Karpas-422 (cell line): ENCODE results near the gene SGSM2. TPM values are rescaled to one million over a fixed set of nuclear protein-coding genes. Genes with fewer than 3 reads are reported as not detected.
"Not testable (repeated sequence)": the region's sequence is repeated elsewhere in the genome, so short reads cannot be mapped to it uniquely, and the experiment has no call there.

Source experiments
- DNase-seq: peaks from one replicate; pipeline ENCODE4 v3.0.0-alpha.2; 2015
- H2AFZ ChIP-seq: fragments of 200-600 bp; sonication (generic); 2 replicates; pipeline ENCODE4 v1.6.1; 2014; ENCODE audit warnings: antibody characterized with exemption, low read length, mixed read lengths
- H3K27ac ChIP-seq: fragments of 200-600 bp; sonication (generic); 2 replicates; pipeline ENCODE4 v1.5.1; 2014; ENCODE audit warnings: mild to moderate bottlenecking, low read length, moderate library complexity
- H3K27me3 ChIP-seq: fragments of 200-600 bp; sonication (generic); 2 replicates; pipeline ENCODE4 v1.6.1; 2014; ENCODE audit warnings: low read length, mixed read lengths
- H3K36me3 ChIP-seq: fragments of 200-600 bp; sonication (generic); 2 replicates; pipeline ENCODE4 v1.6.1; 2014; ENCODE audit warnings: low read length, mixed read lengths; ENCODE audit not compliant: insufficient read depth
- H3K4me1 ChIP-seq: fragments of 200-600 bp; sonication (generic); 2 replicates; pipeline ENCODE4 v1.6.1; 2014; ENCODE audit warnings: mild to moderate bottlenecking, low read length, mixed read lengths
- H3K4me2 ChIP-seq: fragments of 200-600 bp; sonication (generic); 2 replicates; pipeline ENCODE4 v1.6.1; 2014; ENCODE audit warnings: low read length, low read depth, mild to moderate bottlenecking; ENCODE audit not compliant: poor library complexity, severe bottlenecking
- H3K4me3 ChIP-seq: fragments of 200-600 bp; sonication (generic); 2 replicates; pipeline ENCODE4 v1.5.1; 2014; ENCODE audit warnings: mild to moderate bottlenecking, antibody characterized with exemption, low read length, mixed read lengths
- H3K79me2 ChIP-seq: fragments of 200-600 bp; sonication (generic); 2 replicates; pipeline ENCODE4 v1.6.1; 2014; ENCODE audit warnings: mild to moderate bottlenecking, low read length, mixed read lengths
- H3K9ac ChIP-seq: fragments of 200-600 bp; sonication (generic); 2 replicates; pipeline ENCODE4 v1.6.0; 2014; ENCODE audit warnings: low read length
- H3K9me2 ChIP-seq: fragments of 200-600 bp; sonication (generic), shearing (Covaris generic); replicated peaks from 2 replicates; pipeline ENCODE4 v1.6.0; 2014; ENCODE audit warnings: mild to moderate bottlenecking, low read length, moderate library complexity; ENCODE audit not compliant: insufficient read depth
- H3K9me3 ChIP-seq: fragments of 300-700, 200-600 bp; sonication (generic); 2 replicates; pipeline ENCODE4 v1.6.1; 2014; ENCODE audit warnings: low read length, mixed read lengths
- H4K20me1 ChIP-seq: fragments of 200-600 bp; sonication (generic); 2 replicates; pipeline ENCODE4 v1.6.1; 2014; ENCODE audit warnings: mild to moderate bottlenecking, antibody characterized with exemption, low read length, low read depth; ENCODE audit not compliant: insufficient read depth
- total RNA-seq: library from RNA; depleted of rRNA; stranded (reverse); fragments of >200 nt; shearing (Covaris generic); gene quantifications from 2 replicates; pipeline ENCODE4 v1.2.3, GENCODE V29; 2014; ENCODE audit warnings: low replicate concordance

SGSM2 gene
- total RNA-seq, 1 experiment from 2014 or later, result 64.0 TPM

DNA sequence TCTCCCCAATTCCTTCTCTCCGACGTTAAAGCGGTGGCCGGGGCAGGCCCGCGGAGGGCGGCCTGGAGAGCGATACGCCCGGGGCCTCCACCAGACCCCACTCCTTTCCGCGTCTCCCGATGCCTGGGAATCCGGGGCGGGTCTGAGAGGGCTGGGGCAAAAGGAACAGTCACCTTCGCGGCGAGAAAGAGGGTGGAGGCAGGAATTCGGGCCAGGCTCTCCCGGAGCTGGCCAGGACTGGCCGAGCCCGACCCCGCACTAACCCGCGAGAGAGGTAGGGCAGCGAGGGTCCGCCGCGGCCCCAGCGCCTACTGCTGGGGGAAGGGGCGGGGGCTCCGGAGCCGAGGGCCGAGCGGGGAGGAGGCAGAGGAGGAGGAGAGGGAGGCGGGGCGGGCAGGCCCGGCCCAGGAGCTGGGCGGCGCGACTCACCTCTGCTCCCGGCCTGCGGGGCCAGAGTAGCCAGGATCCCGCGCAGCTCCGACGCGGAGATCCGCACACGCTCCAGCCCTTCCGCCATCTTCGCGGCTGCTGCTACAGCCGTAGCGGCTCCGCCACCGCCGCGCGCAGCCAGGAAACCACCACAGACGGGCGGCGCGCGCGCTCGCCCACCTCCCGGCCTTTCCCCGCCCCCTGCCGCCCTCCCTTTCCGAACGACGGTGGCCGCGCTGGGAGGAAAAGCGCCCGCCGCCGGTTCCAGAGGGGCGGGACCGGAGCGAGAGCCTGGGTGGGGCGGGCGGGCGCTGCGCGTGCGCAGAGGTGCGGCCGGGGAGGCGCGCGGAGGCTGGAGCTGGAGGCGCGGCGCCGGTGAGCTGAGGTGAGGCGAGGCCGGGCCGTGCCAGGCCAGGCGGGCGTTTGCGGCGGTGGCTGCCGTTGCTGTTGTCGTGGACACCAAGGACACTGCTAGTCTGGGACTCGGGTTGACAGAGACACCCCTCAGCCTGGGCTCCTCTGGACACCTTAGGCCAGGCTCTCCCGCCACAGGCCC lies 33.8 kb upstream of the SGSM2 start, which contains the start of the genes SMG6 and SRR:
Gene SMG6 (minus strand): TSS at position 582 of the 985 bp plus-strand sequence. CDS start 65 bp downstream, at position 517.
Gene SRR (plus strand): TSS at position 747 of the 985 bp plus-strand sequence. CDS start 11,611 bp downstream, outside the sequence.
- Histone ChIP-seq H2AFZ (peak within 1 kb of the TSS; percentile 86), H3K4me3 (peak within 1 kb of the TSS; percentile 100), H3K9ac (peak within 1 kb of the TSS; percentile 100), H3K9me3 (no peaks in the 10 kb centered on the region), H3K27ac (peak within 1 kb of the TSS; percentile 41), H4K20me1 (0 out of 2 replicates have a peak, but pooled peaks cover 5% of the 10 kb centered on the region), H3K79me2 (peaks cover 80% of the 10 kb centered on the region), H3K9me2 (no peaks in the 10 kb centered on the region), H3K4me2 (peak within 1 kb of the TSS; percentile 88), H3K27me3 (no peaks in the 10 kb centered on the region), H3K4me1 (peaks cover 22% of the 10 kb centered on the region), H3K36me3 (peaks cover 8% of the 10 kb centered on the region; the same call in 1 of the 2 replicates)
- DNase-seq, result peak; percentile 97

DNA sequence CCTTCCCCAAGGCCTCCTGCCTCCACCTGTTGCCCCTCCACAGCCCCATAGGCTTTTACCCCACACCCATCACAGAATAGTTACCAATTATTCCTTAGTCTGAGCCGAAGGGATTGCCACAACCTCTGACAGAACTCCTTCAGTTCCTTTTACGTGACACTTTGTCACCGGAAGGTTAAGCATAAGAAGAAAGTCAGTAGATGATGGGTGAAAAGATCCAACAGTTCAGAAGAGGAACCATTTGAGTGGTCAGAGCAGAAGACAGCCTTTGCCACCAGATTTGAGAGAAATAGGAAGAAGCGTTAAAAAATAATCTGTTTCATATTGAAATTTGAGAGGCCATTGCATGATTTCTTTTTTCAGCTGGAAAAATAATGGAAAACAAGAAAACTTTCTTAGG lies 32.4 kb upstream of the SGSM2 start:
- peaks cover 72% of the 10 kb centered on the region for H3K79me2 ChIP-seq
- 0 out of 2 replicates have a peak, but pooled peaks cover 5% of the 10 kb centered on the region for H4K20me1 ChIP-seq

DNA sequence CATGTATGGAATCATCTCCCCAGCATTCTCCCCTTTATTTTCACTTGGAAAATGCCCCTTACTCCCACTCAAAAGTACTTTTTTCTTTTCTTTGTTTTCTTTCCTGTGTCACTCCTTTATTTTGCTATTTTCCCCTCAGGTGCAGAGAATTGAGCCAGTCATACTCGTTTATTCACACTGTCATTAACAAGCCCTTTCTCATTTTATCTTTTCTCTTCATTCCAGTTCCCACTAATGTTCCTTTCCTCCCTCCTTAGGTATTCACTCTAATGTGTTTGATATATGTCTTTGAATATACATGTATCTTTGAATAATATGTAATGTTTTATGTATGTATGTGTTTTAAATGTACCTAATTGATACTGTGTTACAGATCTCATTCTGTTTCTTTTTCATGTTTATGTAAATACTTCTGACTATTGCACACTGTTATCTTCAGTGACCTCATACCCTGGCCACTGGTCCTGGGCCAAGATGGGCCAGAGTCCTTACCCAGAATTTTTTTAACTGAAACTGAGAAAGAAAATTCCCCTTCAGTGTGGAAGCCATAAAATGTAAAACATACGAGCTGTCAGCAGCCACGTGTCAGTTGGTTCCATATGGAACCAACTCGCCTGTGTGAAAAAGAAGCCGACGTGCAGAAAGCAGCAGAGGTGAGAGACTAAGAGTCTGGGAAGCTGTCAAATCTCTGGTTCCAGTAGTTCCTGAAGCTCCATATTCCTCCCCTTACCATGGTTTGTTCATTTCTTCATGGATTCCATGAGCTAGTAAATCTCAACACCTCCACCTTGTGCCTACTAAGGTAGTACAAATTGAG lies 27.8 kb upstream of the SGSM2 start:
- Histone ChIP-seq H3K79me2 (peaks cover 29% of the 10 kb centered on the region), H3K27ac (no peak overlapping the region), H3K9ac (no peak overlapping the region), H3K27me3 (no peaks in the 10 kb centered on the region), H3K36me3 (no peaks in the 10 kb centered on the region), H3K9me3 (no peaks in the 10 kb centered on the region), H3K9me2 (no peaks in the 10 kb centered on the region), H4K20me1 (no peaks in the 10 kb centered on the region), H2AFZ (no peak overlapping the region), H3K4me1 (peaks cover 6% of the 10 kb centered on the region), H3K4me2 (no peak overlapping the region), H3K4me3 (no peak overlapping the region)
- DNase-seq, result no peak

More for the DNA sequence above, 32.4 kb upstream of the SGSM2 start:
- Histone ChIP-seq H3K9ac (no peak overlapping the region), H3K27ac (no peak overlapping the region), H3K9me2 (no peaks in the 10 kb centered on the region), H3K9me3 (no peaks in the 10 kb centered on the region), H3K4me2 (peak overlapping the region; percentile 78), H3K4me3 (peak overlapping the region; percentile 100; the same call in 1 of the 2 replicates), H2AFZ (no peak overlapping the region), H3K4me1 (peaks cover 22% of the 10 kb centered on the region), H3K27me3 (no peaks in the 10 kb centered on the region), H3K36me3 (peaks cover 5% of the 10 kb centered on the region; the same call in 1 of the 2 replicates)
- DNase-seq, result no peak

DNA sequence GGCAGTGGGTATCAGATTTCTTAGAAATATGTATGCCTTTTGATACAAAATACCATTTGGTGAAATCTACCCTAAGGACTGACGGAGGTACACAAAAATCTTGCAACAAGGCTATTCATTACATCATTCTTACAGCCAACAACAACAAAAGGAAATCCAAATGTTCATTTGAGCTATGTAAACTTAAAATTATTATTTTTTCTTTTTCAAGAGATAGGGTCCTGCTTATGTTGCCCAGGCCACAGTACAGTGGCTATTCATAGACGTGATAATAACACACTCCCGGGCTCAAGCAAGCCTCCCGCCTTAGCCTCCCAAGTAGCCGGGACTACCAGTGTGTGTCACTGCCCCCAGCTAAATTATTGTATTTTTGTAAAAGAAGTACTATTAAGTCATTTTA lies 24.6 kb upstream of the SGSM2 start:
- H3K36me3 ChIP-seq, result no peaks in the 10 kb centered on the region
- no peak overlapping the region for H2AFZ ChIP-seq
- H3K9ac ChIP-seq, result no peak overlapping the region
- no peaks in the 10 kb centered on the region for H3K4me1 ChIP-seq
- H3K27ac ChIP-seq, result no peak overlapping the region
- no peak for DNase-seq
- no peaks in the 10 kb centered on the region for H3K9me3 ChIP-seq
- H3K4me2 ChIP-seq, result no peak overlapping the region
- H3K79me2 ChIP-seq, result peaks cover 6% of the 10 kb centered on the region; the same call in 1 of the 2 replicates
- no peak overlapping the region for H3K4me3 ChIP-seq
- no peaks in the 10 kb centered on the region for H4K20me1 ChIP-seq
- H3K9me2 ChIP-seq, result no peaks in the 10 kb centered on the region
- no peaks in the 10 kb centered on the region for H3K27me3 ChIP-seq

DNA sequence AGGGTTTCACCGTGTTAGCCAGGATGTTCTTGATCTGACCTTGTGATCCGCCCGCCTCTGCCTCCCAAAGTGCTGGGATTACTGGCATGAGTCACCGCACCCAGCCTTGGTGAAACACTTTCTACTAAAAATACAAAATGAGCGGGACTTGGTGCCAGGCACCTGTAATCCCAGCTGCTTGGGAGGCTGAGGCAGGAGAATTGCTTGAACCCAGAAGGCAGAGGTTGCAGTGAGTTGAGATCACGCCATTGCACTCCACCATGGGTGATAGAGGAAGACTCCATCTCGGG lies 20.4 kb upstream of the SGSM2 start:
- not testable (repeated sequence) for H3K36me3 ChIP-seq, H3K4me1 ChIP-seq, H2AFZ ChIP-seq, H3K27ac ChIP-seq, H3K4me3 ChIP-seq, H3K79me2 ChIP-seq, H3K4me2 ChIP-seq, H3K9me3 ChIP-seq, H3K27me3 ChIP-seq, H4K20me1 ChIP-seq, DNase-seq, H3K9ac ChIP-seq, H3K9me2 ChIP-seq

DNA sequence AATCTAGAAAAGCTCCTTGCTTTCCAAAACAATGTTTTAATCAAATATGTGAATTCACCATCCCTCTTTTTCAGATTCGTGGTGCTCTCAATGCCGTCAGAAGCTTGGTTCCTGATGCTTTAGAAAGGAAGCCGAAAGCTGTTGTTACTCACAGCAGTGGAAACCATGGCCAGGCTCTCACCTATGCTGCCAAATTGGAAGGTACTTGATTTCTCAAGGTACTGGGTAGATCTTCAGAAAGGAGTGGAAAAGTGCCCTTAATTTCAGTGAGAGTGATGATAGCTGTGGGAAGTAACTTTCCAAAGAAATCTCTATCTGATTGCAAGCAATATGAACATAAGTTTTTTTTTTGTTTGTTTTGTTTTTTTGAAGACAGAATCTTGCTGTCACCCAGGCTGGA lies 19.5 kb upstream of the SGSM2 start:
- Histone ChIP-seq H3K9me3 (no peaks in the 10 kb centered on the region), H2AFZ (no peak overlapping the region), H4K20me1 (no peaks in the 10 kb centered on the region), H3K4me3 (no peak overlapping the region), H3K27ac (no peak overlapping the region), H3K79me2 (no peaks in the 10 kb centered on the region), H3K36me3 (peaks cover 4% of the 10 kb centered on the region), H3K9ac (no peak overlapping the region), H3K4me1 (no peaks in the 10 kb centered on the region), H3K9me2 (no peaks in the 10 kb centered on the region), H3K27me3 (no peaks in the 10 kb centered on the region), H3K4me2 (no peak overlapping the region)
- no peak for DNase-seq

DNA sequence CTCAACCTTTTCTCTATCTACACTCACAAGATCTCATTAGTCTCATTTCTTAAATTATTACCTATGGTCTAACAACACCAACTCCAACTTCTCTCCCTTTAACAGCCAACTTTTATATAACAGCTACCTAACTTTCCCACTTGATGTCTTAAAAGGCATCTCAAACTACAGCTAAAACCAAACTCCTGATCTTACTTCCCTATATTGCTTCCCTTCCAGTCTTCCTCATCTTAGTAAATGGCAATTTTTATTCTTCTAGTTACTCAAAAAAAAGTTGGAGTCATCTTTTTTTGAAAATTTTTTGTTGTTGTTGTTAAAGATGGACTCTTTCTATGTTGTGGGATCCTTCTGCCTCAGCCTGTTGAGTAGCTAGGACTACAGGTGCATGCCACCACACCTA lies 18.2 kb upstream of the SGSM2 start:
- no peaks in the 10 kb centered on the region for H3K4me1 ChIP-seq
- DNase-seq, result no peak
- peaks cover 17% of the 10 kb centered on the region for H3K36me3 ChIP-seq
- H3K9me2 ChIP-seq, result no peaks in the 10 kb centered on the region
- no peak overlapping the region for H3K9ac ChIP-seq
- H2AFZ ChIP-seq, result no peak overlapping the region
- H3K4me2 ChIP-seq, result no peak overlapping the region
- H3K4me3 ChIP-seq, result no peak overlapping the region
- no peak overlapping the region for H3K27ac ChIP-seq
- no peaks in the 10 kb centered on the region for H4K20me1 ChIP-seq
- H3K79me2 ChIP-seq, result no peaks in the 10 kb centered on the region
- H3K9me3 ChIP-seq, result no peaks in the 10 kb centered on the region
- no peaks in the 10 kb centered on the region for H3K27me3 ChIP-seq

DNA sequence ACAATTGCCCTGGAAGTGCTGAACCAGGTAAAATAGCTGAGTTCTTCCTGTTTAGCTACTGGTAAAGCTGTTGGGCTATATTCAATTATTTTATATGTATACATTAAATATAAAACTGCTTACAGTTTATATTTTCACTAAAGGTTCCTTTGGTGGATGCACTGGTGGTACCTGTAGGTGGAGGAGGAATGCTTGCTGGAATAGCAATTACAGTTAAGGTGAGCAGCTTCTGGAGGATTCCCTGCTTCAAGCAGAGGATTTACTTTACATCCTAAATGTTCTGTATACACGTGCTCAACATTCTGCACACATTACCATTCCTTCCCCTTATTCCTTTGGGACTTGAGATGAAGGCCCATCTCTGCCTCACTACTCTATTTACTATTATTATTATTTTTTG lies 15.9 kb upstream of the SGSM2 start:
- H3K9ac ChIP-seq, result no peak overlapping the region
- H3K27ac ChIP-seq, result no peak overlapping the region
- H4K20me1 ChIP-seq, result 0 out of 2 replicates have a peak, but pooled peaks cover 2% of the 10 kb centered on the region
- no peak for DNase-seq
- H3K4me2 ChIP-seq, result no peak overlapping the region
- H3K4me1 ChIP-seq, result no peaks in the 10 kb centered on the region
- H2AFZ ChIP-seq, result no peak overlapping the region
- H3K9me2 ChIP-seq, result no peaks in the 10 kb centered on the region
- 0 out of 2 replicates have a peak, but pooled peaks cover 4% of the 10 kb centered on the region for H3K79me2 ChIP-seq
- H3K36me3 ChIP-seq, result peaks cover 35% of the 10 kb centered on the region
- no peak overlapping the region for H3K4me3 ChIP-seq
- H3K9me3 ChIP-seq, result no peaks in the 10 kb centered on the region
- no peaks in the 10 kb centered on the region for H3K27me3 ChIP-seq
